Pons (tissue), 1 donor: Measurements from ENCODE around the gene PCDHGC3.
"Not testable (repeated sequence)": the region's sequence is repeated elsewhere in the genome, so short reads cannot be mapped to it uniquely, and the experiment has no call there.

Experiments
- DNase-seq: peaks from one replicate; pipeline ENCODE4 v3.0.0-alpha.2; 2016; ENCODE audit warnings: low spot score

The PCDHGC3 gene

GRCh38 chr5:141475625-141476131, at the start of gene PCDHGC3:
Gene PCDHGC3 (plus strand): TSS chr5:141475966. CDS start chr5:141476117, 151 bp downstream.
- DNase-seq: peak; percentile 85

GRCh38 chr5:141427783-141428426, 47.9 kb upstream of the PCDHGC3 start:
- no peak for DNase-seq

GRCh38 chr5:141430332-141431113, 45.2 kb upstream of the PCDHGC3 start, which contains the start of gene PCDHGA12:
Gene PCDHGA12 (plus strand): TSS chr5:141430507. CDS start chr5:141430760, 253 bp downstream.
- peak; percentile 69 for DNase-seq

GRCh38 chr5:141431286-141431685, 44.5 kb upstream of the PCDHGC3 start:
- DNase-seq: no peak

- not testable (repeated sequence) for DNase-seq
These were observed 43.5 kb upstream of the PCDHGC3 start for GRCh38 chr5:141432308-141432707.

GRCh38 chr5:141432726-141433125, 43.0 kb upstream of the PCDHGC3 start:
- not testable (repeated sequence) for DNase-seq

- DNase-seq: no peak
These were observed 41.8 kb upstream of the PCDHGC3 start for GRCh38 chr5:141434006-141434405.

GRCh38 chr5:141437221-141437620, 38.5 kb upstream of the PCDHGC3 start:
- DNase-seq: no peak

GRCh38 chr5:141439411-141440141, 36.2 kb upstream of the PCDHGC3 start:
- DNase-seq: no peak

GRCh38 chr5:141440341-141440740, 35.4 kb upstream of the PCDHGC3 start:
- DNase-seq: no peak

GRCh38 chr5:141441571-141442170, 34.1 kb upstream of the PCDHGC3 start:
- no peak for DNase-seq

- no peak for DNase-seq
These were observed 10.4 kb upstream of the PCDHGC3 start for GRCh38 chr5:141465351-141465750.

- DNase-seq: no peak
These were observed 556 bp downstream of the PCDHGC3 start for GRCh38 chr5:141476132-141476911.

- no peak for DNase-seq
These were observed 1.3 kb downstream of the PCDHGC3 start for GRCh38 chr5:141477044-141477575.

- DNase-seq: no peak
These were observed 2.0 kb downstream of the PCDHGC3 start for GRCh38 chr5:141477815-141478214.

GRCh38 chr5:141478321-141478945, 2.7 kb downstream of the PCDHGC3 start:
- no peak for DNase-seq

- DNase-seq: no peak
These were observed 4.0 kb downstream of the PCDHGC3 start for GRCh38 chr5:141479776-141480175.

- DNase-seq: no peak
These were observed 8.1 kb downstream of the PCDHGC3 start for GRCh38 chr5:141483902-141484301.

- DNase-seq: peak; percentile 8
These were observed 8.5 kb downstream of the PCDHGC3 start for GRCh38 chr5:141484310-141484640.

- DNase-seq: no peak
These were observed 9.0 kb downstream of the PCDHGC3 start, which contains the start of gene PCDHGC4 for GRCh38 chr5:141484641-141485311. Gene PCDHGC4 (plus strand): TSS chr5:141485030. CDS start chr5:141485174, 144 bp downstream.
